SU-DHL-6 (cell line): ENCODE measurements around the gene INO80.

Experiments used
- H2AFZ ChIP-seq: fragments of 200-600 bp; sonication (generic); 2 replicates; pipeline ENCODE4 v1.6.1; 2014; ENCODE audit warnings: low read depth, mild to moderate bottlenecking, moderate library complexity, mixed read lengths, antibody characterized with exemption, low read length; ENCODE audit not compliant: severe bottlenecking
- H3F3A ChIP-seq: fragments of 200-600 bp; shearing (Covaris generic); 2 replicates; pipeline ENCODE4 v1.6.0; 2016; ENCODE audit warnings: antibody characterized with exemption, mild to moderate bottlenecking; ENCODE audit not compliant: insufficient read depth
- H3K27ac ChIP-seq: fragments of 200-600 bp; sonication (generic); 2 replicates; pipeline ENCODE4 v1.5.1; 2016; ENCODE audit warnings: low read depth, mild to moderate bottlenecking, low read length, moderate library complexity, mixed read lengths
- H3K27me3 ChIP-seq: fragments of 200-600 bp; sonication (generic), shearing (Covaris generic); 2 replicates; pipeline ENCODE4 v1.6.0; 2014; ENCODE audit warnings: mild to moderate bottlenecking, low read length
- H3K36me3 ChIP-seq: fragments of 200-600 bp; sonication (generic); 2 replicates; pipeline ENCODE4 v1.6.1; 2014; ENCODE audit warnings: mild to moderate bottlenecking, low read length, mixed read lengths
- H3K4me2 ChIP-seq: fragments of 300-600, 200-600 bp; shearing (Covaris generic), sonication (generic); 2 replicates; pipeline ENCODE4 v1.6.0; 2014; ENCODE audit warnings: low read length, low read depth, mild to moderate bottlenecking; ENCODE audit not compliant: poor library complexity, severe bottlenecking
- H3K4me3 ChIP-seq: fragments of 200-600 bp; sonication (generic); 2 replicates; pipeline ENCODE4 v1.5.1; 2014; ENCODE audit warnings: antibody characterized with exemption, low read length, mild to moderate bottlenecking, mixed read lengths; ENCODE audit not compliant: insufficient read depth, poor library complexity, severe bottlenecking
- H3K79me2 ChIP-seq: fragments of 200-600 bp; sonication (generic); 2 replicates; pipeline ENCODE4 v1.6.1; 2014; ENCODE audit warnings: mild to moderate bottlenecking, low read length, moderate library complexity; ENCODE audit not compliant: insufficient read depth
- H3K9ac ChIP-seq: fragments of 200-600 bp; sonication (generic); 2 replicates; pipeline ENCODE4 v1.7.0; 2014; ENCODE audit warnings: mild to moderate bottlenecking, low read length
- H3K9me2 ChIP-seq: fragments of 200-600 bp; sonication (generic); replicated peaks from 2 replicates; pipeline ENCODE4 v1.6.1; 2014; ENCODE audit warnings: low read length; ENCODE audit not compliant: insufficient read depth
- H3K9me3 ChIP-seq: fragments of 200-600 bp; sonication (generic); 2 replicates; pipeline ENCODE4 v1.6.1; 2014; ENCODE audit warnings: low read length, mixed read lengths; ENCODE audit not compliant: insufficient read depth
- H4K20me1 ChIP-seq: fragments of 200-600 bp; sonication (generic); 2 replicates; pipeline ENCODE4 v1.6.1; 2014; ENCODE audit warnings: low read depth, mild to moderate bottlenecking, antibody characterized with exemption, low read length, moderate library complexity, mixed read lengths
- EZH2phosphoT487 ChIP-seq: fragments of 200-600 bp; sonication (generic), shearing (Covaris generic); conservative IDR thresholded peaks from 2 replicates; pipeline ENCODE4 v1.6.1; 2018; ENCODE audit warnings: mild to moderate bottlenecking, antibody characterized with exemption, low read length, moderate library complexity, mixed read lengths
- TF ChIP-seq, protein P1 (sequence below): fragments of 200-600 bp; sonication (generic); IDR thresholded peaks from one replicate; pipeline ENCODE4 v1.5.1; 2017; ENCODE audit warnings: antibody characterized with exemption, mild to moderate bottlenecking, low read length, moderate library complexity; ENCODE audit not compliant: insufficient read depth, poor library complexity, severe bottlenecking

The INO80 gene

DNA sequence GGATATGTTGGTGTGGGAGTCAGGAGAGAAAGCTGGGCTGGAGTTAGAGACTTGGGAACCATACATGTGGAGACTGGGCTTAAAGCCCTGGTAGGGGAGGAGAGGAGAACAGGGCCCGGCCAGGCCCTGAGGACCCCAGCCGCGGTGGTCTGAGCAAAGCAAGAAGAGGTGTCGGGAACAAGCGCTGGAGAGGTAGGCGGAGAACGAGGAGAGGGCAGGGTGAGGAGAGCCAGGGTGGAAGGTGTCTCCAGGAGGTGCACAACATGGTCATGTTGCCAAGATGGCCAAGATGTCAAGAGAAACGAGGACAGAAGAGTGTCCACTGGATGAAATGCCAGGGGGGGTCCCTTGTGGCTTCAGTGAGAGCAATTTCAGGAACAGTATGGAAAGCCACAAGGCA, 157.4 kb downstream of the INO80 start:
- H3K9me3 ChIP-seq, result no peaks in the 10 kb centered on the region
- no peaks in the 10 kb centered on the region for H3K27me3 ChIP-seq
- no peaks in the 10 kb centered on the region for H4K20me1 ChIP-seq
- TF ChIP-seq EZH2phosphoT487, result no peak
- TF ChIP-seq, protein P1, sequence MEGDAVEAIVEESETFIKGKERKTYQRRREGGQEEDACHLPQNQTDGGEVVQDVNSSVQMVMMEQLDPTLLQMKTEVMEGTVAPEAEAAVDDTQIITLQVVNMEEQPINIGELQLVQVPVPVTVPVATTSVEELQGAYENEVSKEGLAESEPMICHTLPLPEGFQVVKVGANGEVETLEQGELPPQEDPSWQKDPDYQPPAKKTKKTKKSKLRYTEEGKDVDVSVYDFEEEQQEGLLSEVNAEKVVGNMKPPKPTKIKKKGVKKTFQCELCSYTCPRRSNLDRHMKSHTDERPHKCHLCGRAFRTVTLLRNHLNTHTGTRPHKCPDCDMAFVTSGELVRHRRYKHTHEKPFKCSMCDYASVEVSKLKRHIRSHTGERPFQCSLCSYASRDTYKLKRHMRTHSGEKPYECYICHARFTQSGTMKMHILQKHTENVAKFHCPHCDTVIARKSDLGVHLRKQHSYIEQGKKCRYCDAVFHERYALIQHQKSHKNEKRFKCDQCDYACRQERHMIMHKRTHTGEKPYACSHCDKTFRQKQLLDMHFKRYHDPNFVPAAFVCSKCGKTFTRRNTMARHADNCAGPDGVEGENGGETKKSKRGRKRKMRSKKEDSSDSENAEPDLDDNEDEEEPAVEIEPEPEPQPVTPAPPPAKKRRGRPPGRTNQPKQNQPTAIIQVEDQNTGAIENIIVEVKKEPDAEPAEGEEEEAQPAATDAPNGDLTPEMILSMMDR, result no peak
- no peaks in the 10 kb centered on the region for H3K36me3 ChIP-seq
- no peaks in the 10 kb centered on the region for H3F3A ChIP-seq
- H3K4me3 ChIP-seq, result no peak overlapping the region
- H2AFZ ChIP-seq, result no peak overlapping the region
- H3K4me2 ChIP-seq, result no peak overlapping the region
- H3K9me2 ChIP-seq, result no peaks in the 10 kb centered on the region
- H3K27ac ChIP-seq, result no peak overlapping the region
- no peak overlapping the region for H3K9ac ChIP-seq
- no peaks in the 10 kb centered on the region for H3K79me2 ChIP-seq

GRCh38 chr15:40958146-40958545, 157.9 kb downstream of the INO80 start:
- H3K9me3 ChIP-seq, result no peaks in the 10 kb centered on the region
- H3K36me3 ChIP-seq, result no peaks in the 10 kb centered on the region
- H3K9me2 ChIP-seq, result no peaks in the 10 kb centered on the region
- TF ChIP-seq, protein P1, result no peak
- no peak for TF ChIP-seq EZH2phosphoT487
- H3K4me3 ChIP-seq, result no peak overlapping the region
- no peaks in the 10 kb centered on the region for H3F3A ChIP-seq
- no peak overlapping the region for H3K4me2 ChIP-seq
- H2AFZ ChIP-seq, result no peak overlapping the region
- H3K27me3 ChIP-seq, result no peaks in the 10 kb centered on the region
- no peak overlapping the region for H3K27ac ChIP-seq
- no peak overlapping the region for H3K9ac ChIP-seq
- H4K20me1 ChIP-seq, result no peaks in the 10 kb centered on the region
- H3K79me2 ChIP-seq, result no peaks in the 10 kb centered on the region

DNA sequence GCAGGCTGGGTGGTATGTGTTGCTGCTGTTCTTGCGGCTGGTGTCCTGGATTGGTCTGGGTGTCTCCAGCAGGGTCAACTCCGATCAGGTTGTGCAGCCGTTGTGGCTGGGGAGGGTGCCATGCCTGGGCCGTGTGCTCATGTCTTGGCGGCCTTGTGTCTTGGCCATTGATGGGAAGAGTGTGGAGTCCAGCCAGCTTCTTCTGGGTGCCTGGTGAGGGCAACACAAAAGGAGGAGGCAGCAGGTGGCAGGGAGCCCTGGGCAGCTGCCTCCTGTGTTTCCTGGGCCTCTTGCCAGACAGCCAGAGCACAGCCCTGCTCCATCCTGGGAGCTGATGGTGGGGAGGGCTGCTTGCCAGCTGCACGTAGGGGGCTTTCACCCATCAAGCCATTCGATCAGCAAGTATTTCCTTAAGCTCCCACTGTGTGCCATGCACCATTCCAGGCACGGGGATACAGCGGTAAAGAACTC, 158.5 kb downstream of the INO80 start:
- Histone ChIP-seq H4K20me1 (no peaks in the 10 kb centered on the region), H3K9ac (no peak overlapping the region), H3F3A (no peaks in the 10 kb centered on the region), H3K9me3 (no peaks in the 10 kb centered on the region), H3K4me3 (no peak overlapping the region), H3K27ac (no peak overlapping the region), H3K79me2 (no peaks in the 10 kb centered on the region), H2AFZ (no peak overlapping the region), H3K36me3 (no peaks in the 10 kb centered on the region), H3K27me3 (no peaks in the 10 kb centered on the region), H3K9me2 (no peaks in the 10 kb centered on the region), H3K4me2 (no peak overlapping the region)
- TF ChIP-seq, protein P1, result no peak
- TF ChIP-seq EZH2phosphoT487, result no peak

DNA sequence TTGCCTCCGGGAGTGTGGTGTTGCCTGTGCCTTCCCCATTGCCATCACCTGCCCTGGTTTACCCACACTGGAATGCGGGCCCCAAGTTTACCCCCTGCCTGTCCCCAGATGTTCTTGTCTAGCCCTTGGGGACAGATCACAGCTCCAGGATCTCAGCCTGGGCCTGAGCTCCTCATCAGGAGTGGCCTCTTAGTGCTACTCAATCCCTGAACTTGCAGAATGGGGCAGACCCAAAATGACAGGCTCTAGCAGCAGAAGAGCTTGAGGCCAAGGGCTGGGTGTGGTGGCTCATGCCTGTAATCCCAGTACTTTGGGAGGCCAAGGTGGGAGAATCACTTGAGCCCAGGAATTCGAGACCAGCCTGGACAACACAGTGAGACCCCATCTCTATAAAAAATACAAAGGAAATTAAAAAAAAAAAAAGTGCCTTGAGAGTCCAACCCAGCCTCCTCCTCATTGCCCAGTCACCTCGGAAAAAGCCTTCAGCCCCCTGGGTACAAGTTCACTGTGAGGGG, 159.0 kb downstream of the INO80 start:
- Histone ChIP-seq H3K9me3 (no peaks in the 10 kb centered on the region), H3K9ac (no peak overlapping the region), H4K20me1 (no peaks in the 10 kb centered on the region), H3K27me3 (no peaks in the 10 kb centered on the region), H2AFZ (no peak overlapping the region), H3F3A (no peaks in the 10 kb centered on the region), H3K36me3 (no peaks in the 10 kb centered on the region), H3K4me2 (no peak overlapping the region), H3K9me2 (no peaks in the 10 kb centered on the region), H3K27ac (no peak overlapping the region), H3K79me2 (no peaks in the 10 kb centered on the region), H3K4me3 (no peak overlapping the region)
- TF ChIP-seq EZH2phosphoT487, result no peak
- TF ChIP-seq, protein P1, result no peak
